Measurements from ENCODE around the gene TNFRSF14.

Gene TNFRSF14

GRCh38 chr1:2556678-2557481, 709 bp downstream of the TNFRSF14 start:
- Histone ChIP-seq H3K9ac (ENCODE audit: low read depth, low read length, poor library complexity) (peak overlapping the region; percentile 81), H4K8ac (ENCODE audit: low read depth, low read length) (no peak overlapping the region), H2AFZ (ENCODE audit: low read length) (peak overlapping the region; percentile 85), H3K18ac (ENCODE audit: low read length) (peak overlapping the region; percentile 97), H3K9me3 (replicated peaks in 1 of 2; ENCODE audit: control insufficient read depth in 2 of 2, insufficient read depth in 1 of 2, low read depth in 1 of 2, low read length in 2 of 2) (no peaks in the 10 kb centered on the region), H2BK15ac (ENCODE audit: low read length) (peak overlapping the region; percentile 100), H3K4me1 (ENCODE audit: control insufficient read depth in 2 of 2, insufficient read depth in 1 of 2, low read depth in 1 of 2, low read length in 2 of 2) (peaks cover 7 to 15% of the 10 kb centered on the region in 2 donors), H3K4me2 (ENCODE audit: insufficient read depth, low read length, poor library complexity, severe bottlenecking) (no peak overlapping the region), H3K79me1 (ENCODE audit: low read depth, low read length) (peaks cover 2% of the 10 kb centered on the region), H3K23ac (ENCODE audit: low read depth, low read length, poor library complexity) (peak overlapping the region; percentile 96), H3K14ac (ENCODE audit: low read length) (peak overlapping the region; percentile 17), H2BK120ac (ENCODE audit: low read depth, low read length) (peak overlapping the region; percentile 91), H2BK5ac (ENCODE audit: low read length) (peak overlapping the region; percentile 62), H4K91ac (ENCODE audit: low read depth, low read length, poor library complexity) (peak overlapping the region; percentile 53), H3K4ac (ENCODE audit: low read length) (peak overlapping the region; percentile 84), H3K4me3 (ENCODE audit: low read length in 2 of 2) (peak overlapping the region in 1 of 2 donors; percentile 30), H3K27me3 (ENCODE audit: control insufficient read depth in 3 of 3, insufficient read depth in 3 of 3, low read depth in 1 of 3, low read length in 3 of 3) (peaks cover 0 to 20% (median 0%) of the 10 kb centered on the region in 3 experiments), H3K27ac (replicated peaks; ENCODE audit: low read length) (no peak overlapping the region), H2BK12ac (ENCODE audit: low read length) (peak overlapping the region; percentile 94), H2AK5ac (ENCODE audit: low read depth, low read length) (peak overlapping the region; percentile 100), H3K36me3 (replicated peaks in 1 of 2; ENCODE audit: control insufficient read depth in 2 of 2, insufficient read depth in 2 of 2, low read length in 2 of 2) (no peaks in the 10 kb centered on the region)
- no CpG with 5 or more reads among the region's 24 CpGs for WGBS, 2 donors (ENCODE audit: extremely low coverage in 2 of 2, insufficient read length in 2 of 2, insufficient replicate concordance in 1 of 2)
- DNase-seq (ENCODE audit: low spot score): no peak

- WGBS, 2 donors (ENCODE audit: extremely low coverage in 2 of 2, insufficient read length in 2 of 2, insufficient replicate concordance in 1 of 2): no CpG with 5 or more reads among the region's 30 CpGs
- no peak for DNase-seq (ENCODE audit: low spot score)
- Histone ChIP-seq H3K9me3 (replicated peaks in 1 of 2; ENCODE audit: control insufficient read depth in 2 of 2, insufficient read depth in 1 of 2, low read depth in 1 of 2, low read length in 2 of 2) (no peaks in the 10 kb centered on the region), H3K27me3 (ENCODE audit: control insufficient read depth in 3 of 3, insufficient read depth in 3 of 3, low read depth in 1 of 3, low read length in 3 of 3) (peaks cover 0 to 21% (median 0%) of the 10 kb centered on the region in 3 experiments), H2BK12ac (ENCODE audit: low read length) (peak overlapping the region; percentile 73), H3K4me3 (ENCODE audit: low read length in 2 of 2) (no peak overlapping the region), H3K23ac (ENCODE audit: low read depth, low read length, poor library complexity) (no peak overlapping the region), H2AK5ac (ENCODE audit: low read depth, low read length) (peak overlapping the region; percentile 100), H3K14ac (ENCODE audit: low read length) (peak overlapping the region; percentile 38), H3K36me3 (replicated peaks in 1 of 2; ENCODE audit: control insufficient read depth in 2 of 2, insufficient read depth in 2 of 2, low read length in 2 of 2) (no peaks in the 10 kb centered on the region), H2BK15ac (ENCODE audit: low read length) (peak overlapping the region; percentile 81), H3K4ac (ENCODE audit: low read length) (peak overlapping the region; percentile 84), H3K18ac (ENCODE audit: low read length) (peak overlapping the region; percentile 78), H3K4me2 (ENCODE audit: insufficient read depth, low read length, poor library complexity, severe bottlenecking) (no peak overlapping the region), H3K4me1 (ENCODE audit: control insufficient read depth in 2 of 2, insufficient read depth in 1 of 2, low read depth in 1 of 2, low read length in 2 of 2) (peaks cover 7 to 15% of the 10 kb centered on the region in 2 donors), H4K8ac (ENCODE audit: low read depth, low read length) (no peak overlapping the region), H2BK5ac (ENCODE audit: low read length) (no peak overlapping the region), H2BK120ac (ENCODE audit: low read depth, low read length) (peak overlapping the region; percentile 47), H3K27ac (replicated peaks; ENCODE audit: low read length) (no peak overlapping the region), H2AFZ (ENCODE audit: low read length) (no peak overlapping the region), H3K79me1 (ENCODE audit: low read depth, low read length) (peaks cover 2% of the 10 kb centered on the region), H4K91ac (ENCODE audit: low read depth, low read length, poor library complexity) (no peak overlapping the region), H3K9ac (ENCODE audit: low read depth, low read length, poor library complexity) (no peak overlapping the region)
Measured at GRCh38 chr1:2557482-2558400, 1.6 kb downstream of the TNFRSF14 start.

- Histone ChIP-seq H3K14ac (ENCODE audit: low read length) (no peak overlapping the region), H3K9me3 (replicated peaks in 1 of 2; ENCODE audit: control insufficient read depth in 2 of 2, insufficient read depth in 1 of 2, low read depth in 1 of 2, low read length in 2 of 2) (no peaks in the 10 kb centered on the region), H3K18ac (ENCODE audit: low read length) (peak overlapping the region; percentile 11), H3K9ac (ENCODE audit: low read depth, low read length, poor library complexity) (no peak overlapping the region), H2BK12ac (ENCODE audit: low read length) (peak overlapping the region; percentile 10), H3K4me1 (ENCODE audit: control insufficient read depth in 2 of 2, insufficient read depth in 1 of 2, low read depth in 1 of 2, low read length in 2 of 2) (peaks cover 7 to 18% of the 10 kb centered on the region in 2 donors), H3K27me3 (ENCODE audit: control insufficient read depth in 3 of 3, insufficient read depth in 3 of 3, low read depth in 1 of 3, low read length in 3 of 3) (peaks cover 0 to 23% (median 0%) of the 10 kb centered on the region in 3 experiments), H2BK15ac (ENCODE audit: low read length) (no peak overlapping the region), H4K8ac (ENCODE audit: low read depth, low read length) (no peak overlapping the region), H3K79me1 (ENCODE audit: low read depth, low read length) (peaks cover 2% of the 10 kb centered on the region), H3K4ac (ENCODE audit: low read length) (no peak overlapping the region), H3K4me2 (ENCODE audit: insufficient read depth, low read length, poor library complexity, severe bottlenecking) (no peak overlapping the region), H3K4me3 (ENCODE audit: low read length in 2 of 2) (no peak overlapping the region), H2BK120ac (ENCODE audit: low read depth, low read length) (peak overlapping the region; percentile 47), H2AFZ (ENCODE audit: low read length) (no peak overlapping the region), H2BK5ac (ENCODE audit: low read length) (no peak overlapping the region), H2AK5ac (ENCODE audit: low read depth, low read length) (peak overlapping the region; percentile 100), H3K27ac (replicated peaks; ENCODE audit: low read length) (no peak overlapping the region), H4K91ac (ENCODE audit: low read depth, low read length, poor library complexity) (no peak overlapping the region), H3K36me3 (replicated peaks in 1 of 2; ENCODE audit: control insufficient read depth in 2 of 2, insufficient read depth in 2 of 2, low read length in 2 of 2) (no peaks in the 10 kb centered on the region), H3K23ac (ENCODE audit: low read depth, low read length, poor library complexity) (peak overlapping the region; percentile 17)
- no peak for DNase-seq (ENCODE audit: low spot score)
- WGBS, 2 donors (ENCODE audit: extremely low coverage in 2 of 2, insufficient read length in 2 of 2, insufficient replicate concordance in 1 of 2): no CpG with 5 or more reads among the region's 12 CpGs
Measured at GRCh38 chr1:2558420-2558819, 2.2 kb downstream of the TNFRSF14 start.

Data from neuronal stem cell (in vitro differentiated cells).